C4-2B (cell line): ENCODE results near the gene SVOP.

ENCODE experiments used
- CTCF ChIP-seq: fragments of 450-650 bp; conservative IDR thresholded peaks from 2 replicates; pipeline ENCODE4 v1.5.1; 2017; ENCODE audit warnings: mild to moderate bottlenecking
- ZFX ChIP-seq: fragments of 450-650 bp; IDR thresholded peaks from 2 replicates; pipeline ENCODE4 v1.6.1; 2017

- no peak for TF ChIP-seq CTCF
- TF ChIP-seq ZFX: no peak
Measured at GRCh38 chr12:108985750-108986149, 35.1 kb downstream of the SVOP start.
